DMS53 (cell line): ENCODE results near the gene SLC25A41.

ENCODE experiments used
- DNase-seq: peaks from one replicate; lab custom pipeline; 2025; lab: John Stamatoyannopoulos, UW

The SLC25A41 gene

GRCh38 chr19:6460099-6460884 is 26.7 kb upstream of the SLC25A41 start:
- peak; percentile 98 for DNase-seq

GRCh38 chr19:6459262-6460098 is 25.9 kb upstream of the SLC25A41 start, which contains the start of gene SLC25A23:
TSS of gene SLC25A23 (minus strand) at chr19:6459792. CDS start at chr19:6459628, 164 bp downstream.
- DNase-seq = peak; percentile 85

GRCh38 chr19:6458695-6459261 is 25.2 kb upstream of the SLC25A41 start:
- peak; percentile 34 for DNase-seq

DNA sequence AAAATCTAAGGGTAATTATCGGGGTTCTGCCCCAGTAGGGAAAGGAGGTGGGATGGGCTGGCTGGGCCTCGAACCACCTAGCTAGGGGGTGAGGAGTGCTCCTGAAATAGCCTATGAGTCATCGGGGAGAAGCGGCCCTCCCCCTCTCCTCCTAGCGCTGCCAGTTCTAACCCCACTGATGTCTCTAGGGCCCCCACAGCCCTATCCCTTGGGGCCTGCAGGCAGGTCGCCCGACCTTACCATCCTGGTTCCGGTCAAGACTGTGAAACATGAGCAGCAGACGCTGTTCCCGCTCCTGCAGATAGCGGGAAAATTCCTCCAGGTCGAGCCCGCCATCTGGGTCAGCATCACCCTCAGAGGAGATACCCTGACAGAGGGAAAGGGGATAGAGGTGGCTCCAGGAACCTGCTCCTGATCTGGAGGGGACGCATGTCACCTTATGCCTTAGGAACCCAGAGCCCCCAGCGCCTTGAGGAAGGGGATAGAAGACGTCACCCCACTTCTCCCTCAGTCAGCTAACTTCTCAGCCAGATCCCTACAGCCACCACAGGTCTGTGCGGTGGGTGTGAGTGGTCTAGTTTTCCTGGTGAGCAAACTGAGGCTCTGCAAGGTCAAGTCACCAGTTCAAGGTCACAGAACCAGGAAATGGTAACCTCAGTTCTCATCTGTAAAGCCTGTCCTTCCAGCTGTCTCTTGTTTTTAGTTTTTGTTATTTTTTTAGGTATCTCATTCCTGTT is 24.6 kb upstream of the SLC25A41 start:
- DNase-seq = no peak

GRCh38 chr19:6455924-6456323 is 22.4 kb upstream of the SLC25A41 start:
- no peak for DNase-seq

DNA sequence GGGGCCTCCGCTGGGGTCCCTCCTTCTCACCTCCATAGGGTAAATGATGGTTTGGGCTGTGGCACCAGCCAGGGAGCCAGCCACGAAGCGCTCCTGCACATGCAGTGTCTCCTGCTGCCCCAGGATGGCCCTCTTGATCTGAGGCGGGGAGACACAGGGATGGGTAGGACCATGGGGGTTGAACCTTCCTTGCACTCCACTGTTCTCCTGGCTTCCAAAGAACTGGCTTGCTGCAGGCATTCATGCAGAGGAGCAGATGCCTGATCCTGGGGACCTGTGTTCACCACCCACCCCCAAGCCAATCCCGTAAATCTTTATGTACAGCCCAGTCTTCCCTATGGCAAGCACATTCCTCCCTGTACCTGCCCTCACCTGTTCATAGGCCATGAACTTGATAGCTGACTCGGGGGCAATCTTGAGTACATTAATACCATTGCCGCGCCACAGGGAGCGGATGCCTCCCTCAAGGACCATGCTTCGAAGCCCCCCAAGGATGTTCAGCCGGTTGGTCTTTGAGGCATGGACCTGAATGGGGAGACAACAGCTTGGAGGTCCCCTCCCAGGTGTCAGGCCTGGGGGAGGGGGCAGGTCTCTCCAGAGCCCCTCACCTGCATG is 20.5 kb upstream of the SLC25A41 start:
- DNase-seq = no peak

- no peak for DNase-seq
These were observed 19.3 kb upstream of the SLC25A41 start for GRCh38 chr19:6452899-6453298.

GRCh38 chr19:6452223-6452614 is 18.7 kb upstream of the SLC25A41 start:
- no peak for DNase-seq

DNA sequence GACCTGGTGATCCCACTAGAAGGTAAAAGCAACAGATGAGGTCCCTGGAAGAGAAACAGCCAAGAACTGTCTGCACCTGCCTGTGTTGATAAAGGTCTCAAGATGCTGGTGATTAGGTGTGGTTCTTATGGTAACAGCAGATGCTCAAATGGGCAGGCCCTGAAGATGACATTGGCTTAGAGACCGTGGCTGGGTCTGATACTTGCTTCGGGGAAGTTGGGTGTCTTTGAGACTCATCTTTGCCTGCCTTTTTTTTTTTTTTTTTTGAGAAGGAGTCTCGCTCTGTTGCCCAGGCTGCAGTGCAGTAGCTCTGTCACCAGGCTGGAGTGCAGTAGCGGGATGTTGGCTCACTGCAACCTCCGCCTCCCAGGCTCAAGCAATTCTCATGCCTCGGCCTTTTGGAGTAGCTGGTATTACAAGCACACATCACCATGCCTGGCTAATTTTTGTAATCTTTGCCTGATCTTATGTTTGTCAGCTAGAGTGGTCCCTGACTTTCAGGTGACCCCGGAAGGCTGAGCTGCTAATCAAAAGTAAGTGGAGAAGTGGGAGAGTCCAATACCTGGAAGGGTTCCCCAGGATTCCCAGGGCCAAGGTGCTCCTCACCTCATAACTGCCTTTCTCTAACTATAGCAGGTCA is 18.1 kb upstream of the SLC25A41 start:
- DNase-seq = no peak

- no peak for DNase-seq
These were observed 16.6 kb upstream of the SLC25A41 start for GRCh38 chr19:6450166-6450565.

DNA sequence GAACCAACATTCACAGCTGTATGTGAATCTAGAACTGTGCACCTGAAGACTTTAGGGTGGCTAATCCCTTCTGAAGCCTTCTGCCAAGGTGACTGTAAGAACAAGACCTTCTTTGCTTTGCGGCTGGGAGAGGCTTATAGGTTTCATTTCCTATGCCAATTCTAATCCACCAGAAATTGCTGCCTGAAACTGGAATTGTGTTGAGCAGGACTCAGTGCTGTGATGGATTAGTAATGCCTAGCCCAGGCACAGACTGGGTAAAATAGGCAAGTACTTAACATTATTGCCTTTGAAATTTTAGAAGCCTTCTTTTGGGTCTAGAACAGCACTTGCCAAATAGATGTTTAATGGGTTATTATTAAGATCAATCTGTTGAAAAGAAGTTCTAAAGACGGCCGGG is 14.5 kb upstream of the SLC25A41 start:
- no peak for DNase-seq

DNA sequence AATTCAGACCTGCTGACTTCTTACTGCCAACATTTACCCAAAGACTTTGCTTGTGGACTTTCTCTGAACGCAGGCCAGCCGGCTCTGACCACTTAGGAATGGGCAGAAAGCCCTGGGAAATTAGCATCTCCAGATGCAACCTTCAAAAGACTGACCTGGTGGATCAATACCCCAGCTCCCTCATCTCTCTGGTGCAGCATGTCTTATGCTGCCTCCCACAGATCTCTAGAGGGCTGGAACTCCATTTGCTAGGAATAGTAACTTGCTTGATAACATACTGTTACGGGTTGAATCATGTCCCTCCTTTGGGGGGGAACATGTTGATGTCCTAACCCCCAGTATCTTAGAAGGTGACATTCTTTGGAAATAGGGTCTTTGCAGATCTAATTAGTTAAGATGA is 12.9 kb upstream of the SLC25A41 start:
- DNase-seq = no peak

DNA sequence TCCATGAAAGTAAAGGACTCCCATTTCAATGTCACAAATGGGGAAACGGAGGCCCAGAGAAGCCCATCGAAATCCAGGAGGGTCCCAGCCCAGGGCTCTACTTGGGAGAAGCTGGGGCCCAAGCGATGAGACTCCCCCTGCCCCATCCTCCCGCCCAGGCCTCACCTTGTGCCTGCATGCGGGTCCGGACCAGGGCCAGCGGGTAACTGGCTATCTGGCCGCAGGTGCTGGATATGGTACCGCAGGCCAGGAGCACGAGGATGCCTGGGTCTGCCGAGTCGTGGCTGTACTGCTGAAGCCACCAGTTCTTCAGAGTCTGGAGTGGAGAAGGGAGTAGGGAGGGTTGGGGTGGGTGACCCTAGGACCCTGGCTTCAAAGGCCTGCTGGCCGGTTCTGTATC is 10.4 kb upstream of the SLC25A41 start:
- no peak for DNase-seq

DNA sequence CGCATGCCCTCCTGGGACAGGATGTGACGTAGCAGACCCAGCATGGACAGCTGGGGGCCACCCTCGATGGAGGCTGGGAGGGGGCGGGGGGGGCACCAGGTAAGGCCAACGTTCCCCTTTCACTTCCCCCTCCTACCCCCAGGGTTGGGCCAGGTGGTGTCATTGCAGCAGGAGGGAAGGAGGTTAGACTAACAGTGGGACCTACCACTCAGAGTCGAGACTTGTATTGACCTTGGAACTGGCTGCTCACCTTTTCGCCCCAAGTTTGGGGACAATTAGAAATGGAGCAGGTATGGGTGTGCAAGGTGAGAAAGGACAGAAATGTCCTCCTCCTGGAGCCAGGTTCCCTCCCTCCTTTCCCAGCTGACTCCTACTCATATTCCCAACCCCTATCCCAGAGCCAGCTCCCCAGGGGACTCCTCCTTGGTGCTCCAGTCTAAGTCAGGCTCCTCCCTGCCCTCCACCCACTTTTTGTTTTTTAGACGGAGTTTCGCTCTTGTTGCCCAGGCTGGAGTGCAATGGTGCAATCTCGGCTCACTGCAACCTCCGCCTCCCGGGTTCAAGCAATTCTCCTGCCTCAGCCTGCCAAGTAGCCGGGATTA is 8.6 kb upstream of the SLC25A41 start:
- no peak for DNase-seq

DNA sequence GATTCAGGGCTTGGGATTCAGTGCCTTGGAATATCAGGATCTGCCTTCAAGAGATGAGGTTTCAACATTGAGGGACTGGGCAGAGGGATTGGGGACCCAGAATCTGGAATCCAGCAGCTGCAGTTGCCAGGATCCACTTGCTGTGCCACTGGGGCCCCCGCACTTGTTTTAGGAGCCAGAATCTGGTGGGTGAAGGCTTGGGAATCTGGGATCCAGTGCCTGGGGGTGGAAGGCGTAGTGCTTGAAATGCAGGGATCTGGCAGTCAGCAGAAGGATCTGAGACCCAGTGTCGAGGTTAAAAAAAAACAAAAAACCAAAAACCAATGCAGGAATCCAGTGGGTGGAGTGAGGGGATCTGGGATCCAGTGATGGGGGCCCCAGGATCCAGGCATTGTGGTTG is 7.3 kb upstream of the SLC25A41 start:
- DNase-seq = no peak

- DNase-seq = no peak
These were observed 6.2 kb upstream of the SLC25A41 start for GRCh38 chr19:6439743-6440142.

GRCh38 chr19:6433165-6433564 is 398 bp downstream of the SLC25A41 start:
- DNase-seq = no peak

- no peak for DNase-seq
These were observed 1.7 kb downstream of the SLC25A41 start for GRCh38 chr19:6431891-6432290.

DNA sequence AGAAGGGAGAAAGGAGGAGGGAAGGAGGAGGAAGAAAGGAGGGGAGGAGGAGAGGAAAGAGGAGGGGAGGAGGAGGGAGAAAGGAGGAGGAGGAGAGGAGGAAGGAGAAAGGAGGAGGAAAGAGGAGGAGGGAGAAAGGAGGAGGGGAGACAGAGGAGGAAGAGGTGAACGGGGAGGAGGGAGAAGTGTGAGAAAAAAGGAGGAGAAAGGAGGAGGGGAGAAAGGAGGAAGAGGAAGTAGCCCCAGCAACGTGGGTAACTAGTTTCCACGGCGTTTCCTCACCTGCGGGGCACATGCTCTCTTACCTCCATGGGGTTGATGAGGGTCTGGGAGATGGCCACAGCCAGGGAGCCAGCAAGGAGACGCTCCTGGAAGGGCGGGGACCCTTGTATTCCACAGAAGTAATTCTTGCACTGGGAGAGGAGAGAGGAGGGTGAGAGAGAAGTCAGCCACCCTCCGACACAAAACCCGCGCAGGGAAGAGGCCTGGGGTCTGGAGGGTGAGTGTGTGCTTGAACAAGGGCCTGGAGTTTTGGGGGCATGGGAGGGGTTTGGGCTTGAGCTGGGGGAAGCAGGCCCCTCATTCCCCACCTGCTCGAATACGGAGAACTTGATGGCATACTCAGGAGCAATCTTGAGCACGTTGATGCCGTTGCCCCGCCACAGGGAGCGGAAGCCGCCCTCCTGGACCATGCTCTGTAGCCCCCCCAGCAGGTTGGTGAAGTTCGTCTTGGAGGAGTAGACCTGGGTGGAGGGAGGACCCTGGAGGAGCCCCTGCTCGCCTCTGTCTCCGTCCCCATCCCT is 3.9 kb downstream of the SLC25A41 start:
- no peak for DNase-seq
